Right ventricle myocardium superior (tissue), 1 donor: ENCODE data around the gene NOX4. TPM values are rescaled to one million over a fixed set of nuclear protein-coding genes. Genes with fewer than 3 reads are reported as not detected.
"Not testable (repeated sequence)": the region's sequence is repeated elsewhere in the genome, so short reads cannot be mapped to it uniquely, and the experiment has no call there.

ENCODE experiments used
- ATAC-seq: fragments of 200-7000 bp; cut with Tn5 transposase; one replicate; pipeline ENCODE4 v1.9.1; 2020; ENCODE audit warnings: mild to moderate bottlenecking; ENCODE audit not compliant: poor library complexity
- DNase-seq: peaks from one replicate; pipeline ENCODE4 v3.0.0-alpha.2; 2020
- intact Hi-C: fragments of 100-400 bp; cut with DNase I; formaldehyde crosslinking; loops from one replicate; pipeline ENCODE4 v1.11.2; 2022
- total RNA-seq: library from RNA; stranded (reverse); fragmentation: NEBNext Ultra II Directional; extraction: Animal tissue kit (Norgen Biotek cat#: 25700); gene quantifications from one replicate; pipeline ENCODE4 v1.2.1, GENCODE V29; 2021
- donor health status: DM: no; HTN: yes; CAD: no; lungs with severe emphysema.

The NOX4 gene
- total RNA-seq, 1 donor from 2014 or later = 1.7 TPM

DNA sequence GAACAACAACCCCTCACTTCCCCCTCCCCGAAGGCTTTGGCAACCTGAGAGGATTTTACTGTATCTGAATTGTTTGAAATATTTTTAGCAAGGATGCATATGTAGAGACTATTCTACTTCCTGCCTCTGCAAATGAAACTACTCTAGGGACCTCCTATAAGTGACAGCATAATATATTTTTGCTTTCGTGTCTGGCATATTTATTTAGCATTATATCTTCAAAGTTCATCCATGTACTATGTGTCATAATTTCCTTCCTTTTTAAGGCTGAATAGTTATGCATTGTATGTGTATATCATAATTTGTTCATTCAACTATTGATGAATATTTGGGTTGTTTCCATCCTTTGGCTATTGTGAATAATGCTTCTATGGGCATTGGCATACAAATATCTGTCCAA, 153.1 kb downstream of the NOX4 start:
- intact Hi-C loops = loop anchor here (10.0 kb wide), 1 partner anchor 67 kb away; no protein-coding TSS in a partner anchor
- DNase-seq, ATAC-seq: not testable (repeated sequence)

GRCh38 chr11:89337100-89337650, 154.0 kb downstream of the NOX4 start:
- intact Hi-C loops = loop anchor here (10.0 kb wide), 1 partner anchor 68 kb away; no protein-coding TSS in a partner anchor
- DNase-seq, ATAC-seq: not testable (repeated sequence)

DNA sequence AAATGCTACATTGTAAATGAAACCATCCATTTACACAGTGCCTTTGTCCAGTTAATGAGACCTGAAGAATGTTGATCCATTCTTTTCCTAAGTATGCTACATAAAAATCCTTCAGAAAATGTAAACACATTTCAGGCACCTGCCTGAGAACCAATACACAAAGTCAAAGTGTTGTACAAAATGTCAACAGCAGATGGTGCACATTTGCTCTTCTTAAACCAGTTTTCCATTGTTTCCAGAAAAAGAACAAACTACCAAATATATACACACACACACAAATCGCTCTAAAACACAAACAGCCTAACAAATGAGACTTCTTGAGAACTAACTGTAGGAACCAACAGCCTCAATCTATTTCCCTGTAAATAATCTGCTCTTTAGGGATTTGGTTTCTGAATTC, 157.5 kb downstream of the NOX4 start:
- peak; percentile 68 for ATAC-seq
- DNase-seq = not testable (repeated sequence)
- intact Hi-C loops = loop anchor here (10.0 kb wide), 1 partner anchor 71 kb away; no protein-coding TSS in a partner anchor

GRCh38 chr11:89331940-89332339, 159.2 kb downstream of the NOX4 start:
- intact Hi-C loops = loop anchor here (10.0 kb wide), 1 partner anchor 73 kb away; no protein-coding TSS in a partner anchor
- ATAC-seq, DNase-seq: not testable (repeated sequence)

DNA sequence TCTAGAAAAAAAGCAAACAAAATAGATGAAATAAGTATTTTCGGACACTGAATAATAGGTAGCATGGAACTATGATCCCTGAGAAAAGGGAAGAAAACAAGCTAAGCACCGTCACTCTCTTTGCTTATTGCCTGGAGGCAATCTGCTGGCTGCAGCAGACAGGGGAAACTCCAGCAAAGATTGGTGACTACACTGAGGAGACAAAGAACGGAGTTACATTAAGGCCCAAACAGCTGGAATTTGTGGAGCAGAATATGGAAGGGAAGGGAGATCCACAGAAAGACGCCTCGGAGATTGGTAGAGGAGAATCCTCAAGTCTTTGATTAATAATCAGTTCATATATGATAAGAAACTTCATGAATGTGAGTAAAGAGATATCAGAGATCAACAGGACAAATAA, 163.3 kb downstream of the NOX4 start:
- intact Hi-C loops = no loop called here
- no peak for ATAC-seq
- DNase-seq = no peak

- DNase-seq (no peak), ATAC-seq (no peak)
- intact Hi-C loops = no loop called here
Observed at GRCh38 chr11:89321401-89321800, 169.8 kb downstream of the NOX4 start.

- DNase-seq, intact Hi-C loops, ATAC-seq: not testable (repeated sequence)
Observed at GRCh38 chr11:89310607-89311006, 180.6 kb downstream of the NOX4 start.

DNA sequence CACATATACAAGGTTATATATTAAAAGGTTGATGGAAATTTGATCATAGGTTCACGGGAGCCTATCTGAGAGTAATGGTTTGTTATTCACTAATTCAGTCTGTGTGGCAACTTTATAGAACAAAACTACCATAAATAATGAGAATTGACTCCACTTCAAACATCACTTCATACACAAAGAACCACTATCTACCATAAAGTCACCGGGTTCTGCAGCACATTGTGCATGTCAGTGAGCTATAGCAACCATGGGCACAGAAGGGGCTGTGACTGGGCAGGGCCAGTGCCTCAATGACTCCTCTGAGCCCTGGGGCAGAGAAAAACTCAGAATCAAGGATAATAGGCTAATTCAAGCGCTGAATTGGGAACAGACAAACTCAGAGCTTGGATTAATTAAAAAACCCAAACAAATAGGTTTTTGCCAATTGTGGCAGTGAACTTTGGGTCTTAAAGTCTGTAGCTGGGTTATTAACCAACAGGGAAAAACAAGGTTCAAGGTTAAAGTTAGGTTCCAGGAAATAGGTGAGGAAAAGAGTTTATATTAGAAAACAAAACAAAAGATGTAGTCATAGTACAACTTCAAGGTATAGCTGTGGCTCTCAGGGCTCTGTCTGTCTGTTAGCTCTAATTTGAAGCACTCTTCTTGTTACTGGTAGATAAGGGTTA, 181.7 kb downstream of the NOX4 start:
- intact Hi-C loops, DNase-seq, ATAC-seq: not testable (repeated sequence)

DNA sequence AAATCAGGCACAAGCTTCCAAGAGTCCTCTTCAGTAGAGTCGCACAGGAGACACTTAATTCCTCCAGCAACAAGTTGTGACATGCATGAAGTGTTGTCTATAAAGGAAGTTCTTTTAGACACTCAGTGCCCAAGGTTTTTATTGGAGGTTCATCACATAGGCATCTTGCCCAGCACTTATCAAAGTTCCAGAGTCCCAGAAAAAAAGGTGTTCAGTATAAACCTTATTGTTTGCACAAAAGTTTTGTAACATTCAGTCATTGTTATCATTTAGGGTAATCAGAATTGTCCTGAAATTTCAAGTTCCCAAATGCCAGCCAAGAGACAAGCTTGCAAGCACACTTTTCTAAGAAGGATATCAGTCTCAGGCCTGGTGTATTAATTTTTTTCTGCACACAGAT, 182.9 kb downstream of the NOX4 start:
- DNase-seq, ATAC-seq, intact Hi-C loops: not testable (repeated sequence)

DNA sequence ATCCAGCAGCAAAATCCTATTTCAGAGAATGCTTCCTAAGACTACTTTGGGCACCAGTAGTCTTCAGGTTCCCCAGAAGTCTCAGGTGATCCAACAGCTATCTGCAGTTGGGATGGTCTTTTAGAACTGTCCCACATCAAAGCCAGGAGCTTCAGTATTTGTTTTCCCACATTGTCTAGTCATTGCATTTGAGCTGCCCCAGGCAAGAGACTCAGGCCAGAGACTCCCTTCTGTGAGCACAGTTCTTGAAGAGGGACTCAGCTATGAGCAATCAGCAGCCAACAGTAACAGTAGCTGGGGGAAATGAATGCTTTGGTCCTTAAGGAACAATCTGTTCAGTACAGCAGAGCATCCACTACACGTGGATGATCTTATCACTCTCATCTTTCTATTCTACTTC, 188.1 kb downstream of the NOX4 start:
- DNase-seq, intact Hi-C loops, ATAC-seq: not testable (repeated sequence)

DNA sequence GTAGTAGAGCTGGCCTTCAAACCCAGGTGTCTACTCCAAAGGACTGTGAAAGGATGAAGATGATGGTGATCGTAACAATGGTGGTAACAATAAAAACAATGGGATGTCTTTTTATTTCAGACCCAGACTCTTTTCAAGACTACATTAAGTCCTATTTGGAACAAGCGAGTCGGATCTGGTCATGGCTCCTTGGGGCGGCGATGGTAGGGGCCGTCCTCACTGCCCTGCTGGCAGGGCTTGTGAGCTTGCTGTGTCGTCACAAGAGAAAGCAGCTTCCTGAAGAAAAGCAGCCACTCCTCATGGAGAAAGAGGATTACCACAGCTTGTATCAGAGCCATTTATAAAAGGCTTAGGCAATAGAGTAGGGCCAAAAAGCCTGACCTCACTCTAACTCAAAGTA, 196.2 kb downstream of the NOX4 start:
- DNase-seq, ATAC-seq, intact Hi-C loops: not testable (repeated sequence)

GRCh38 chr11:89293965-89294679, 197.1 kb downstream of the NOX4 start:
- DNase-seq = peak; percentile 46
- intact Hi-C loops = no loop called here
- ATAC-seq = no peak

GRCh38 chr11:89288004-89288403, 203.2 kb downstream of the NOX4 start:
- ATAC-seq, intact Hi-C loops, DNase-seq: not testable (repeated sequence)

- DNase-seq, ATAC-seq, intact Hi-C loops: not testable (repeated sequence)
Observed at GRCh38 chr11:89286601-89287000, 204.6 kb downstream of the NOX4 start.

GRCh38 chr11:89281032-89281677, 210.0 kb downstream of the NOX4 start:
- ATAC-seq, DNase-seq, intact Hi-C loops: not testable (repeated sequence)

DNA sequence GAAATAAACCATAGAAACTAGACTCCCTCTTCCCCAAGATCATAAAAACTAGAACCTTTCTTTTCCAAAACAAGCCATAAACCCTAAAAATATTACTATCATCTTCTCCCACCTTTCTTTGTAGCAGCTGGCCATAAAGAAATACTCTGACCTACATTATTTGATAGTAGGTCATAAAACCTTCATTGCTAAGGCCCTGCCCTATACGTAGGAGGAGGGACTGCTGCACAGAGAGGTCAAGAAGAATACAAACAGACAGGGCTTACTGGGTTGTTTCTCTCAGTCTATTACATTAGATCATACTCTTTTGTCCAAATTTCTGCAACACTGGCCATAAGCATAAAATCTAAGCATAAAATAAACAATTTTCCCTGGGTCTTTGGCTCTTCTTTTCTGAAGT, 212.0 kb downstream of the NOX4 start:
- intact Hi-C loops = no loop called here

GRCh38 chr11:89275966-89276365, 215.2 kb downstream of the NOX4 start:
- intact Hi-C loops = no loop called here
- ATAC-seq = no peak

More for the DNA sequence above, 212.0 kb downstream of the NOX4 start:
- no peak for ATAC-seq
- no peak for DNase-seq

More at GRCh38 chr11:89275966-89276365, 215.2 kb downstream of the NOX4 start:
- DNase-seq = no peak
